Stimulated activated CD8-positive, alpha-beta memory T cell treated with anti-CD3 and anti-CD28 coated beads, Interleukin-7, amount 100 ng/mL, for 24 hours (primary cell): Measurements from ENCODE around the gene FASTK.

Experiments used
- DNase-seq: peaks from one replicate; pipeline ENCODE4 v3.0.0-alpha.2; 2020; ENCODE audit warnings: low read depth

FASTK gene

GRCh38 chr7:151081170-151082101, 827 bp upstream of the FASTK start:
- no peak for DNase-seq

GRCh38 chr7:151080067-151080521, 515 bp downstream of the FASTK start:
- DNase-seq, result no peak

GRCh38 chr7:151079199-151079910, 1.3 kb downstream of the FASTK start:
- no peak for DNase-seq

GRCh38 chr7:151078233-151079040, 2.2 kb downstream of the FASTK start:
- DNase-seq, result no peak

- DNase-seq, result no peak
Measured at GRCh38 chr7:151077705-151078232, 2.8 kb downstream of the FASTK start.

GRCh38 chr7:151076863-151077704, 3.5 kb downstream of the FASTK start:
- DNase-seq, result no peak

- no peak for DNase-seq
Measured at GRCh38 chr7:151075978-151076426, 4.6 kb downstream of the FASTK start.

- no peak for DNase-seq
Measured at GRCh38 chr7:151075662-151075971, 5.0 kb downstream of the FASTK start.

GRCh38 chr7:151074817-151075661, 5.6 kb downstream of the FASTK start:
- DNase-seq, result no peak

- DNase-seq, result no peak
Measured at GRCh38 chr7:151073990-151074389, 6.6 kb downstream of the FASTK start.

- no peak for DNase-seq
Measured at GRCh38 chr7:151071032-151071866, 9.4 kb downstream of the FASTK start.

GRCh38 chr7:151070574-151070960, 10.0 kb downstream of the FASTK start:
- no peak for DNase-seq

- DNase-seq, result no peak
Measured at GRCh38 chr7:151069841-151070573, 10.6 kb downstream of the FASTK start.

GRCh38 chr7:151068069-151068773, 12.4 kb downstream of the FASTK start:
- no peak for DNase-seq

GRCh38 chr7:151066273-151066974, 14.2 kb downstream of the FASTK start:
- no peak for DNase-seq

- DNase-seq, result no peak
Measured at GRCh38 chr7:151065516-151065915, 15.1 kb downstream of the FASTK start.

GRCh38 chr7:151064993-151065392, 15.6 kb downstream of the FASTK start:
- no peak for DNase-seq
